Measurements from ENCODE around the gene PDE4B. TPM values are rescaled to one million over a fixed set of nuclear protein-coding genes. Genes with fewer than 3 reads are reported as not detected.

The PDE4B gene
- polyA plus RNA-seq, 1 donor (not counting 4 experiments of a cell fraction or from before 2014, with no cell fraction given) = 0.29 TPM

DNA sequence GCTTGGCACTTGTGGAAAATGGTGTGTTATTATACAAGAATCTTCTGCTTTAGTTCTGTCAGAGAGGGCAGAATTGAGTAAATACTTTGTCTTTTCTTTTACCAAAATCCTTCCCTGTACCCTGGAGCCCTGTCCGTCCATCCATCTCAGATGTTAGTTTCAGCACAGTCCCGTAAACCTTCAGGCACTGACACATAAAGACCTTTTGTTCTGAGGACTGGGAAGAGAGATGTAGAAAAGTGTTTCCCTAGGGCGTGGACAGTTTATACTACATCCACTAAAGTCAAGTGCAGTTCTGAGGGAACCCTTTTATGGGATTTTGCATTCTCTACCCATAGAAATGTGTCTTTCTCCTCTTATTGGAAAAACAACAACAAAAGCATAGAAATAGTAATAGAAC is 162.4 kb downstream of the PDE4B start:
- Histone ChIP-seq H4K20me1 (ENCODE audit: control insufficient read depth, extremely low read depth, insufficient read depth, low read length) (no peaks in the 10 kb centered on the region), H3K79me2 (ENCODE audit: control insufficient read depth, insufficient read depth, low read length) (no peaks in the 10 kb centered on the region), H3K27ac (ENCODE audit: control insufficient read depth, insufficient read depth, low read length) (no peak overlapping the region), H2AFZ (ENCODE audit: control insufficient read depth, low read length) (no peak overlapping the region), H3K9me1 (ENCODE audit: control insufficient read depth, extremely low read depth, insufficient read depth, low read length) (no peaks in the 10 kb centered on the region), H3K4me2 (ENCODE audit: control insufficient read depth, extremely low read depth, insufficient read depth, low read depth, low read length) (no peak overlapping the region), H3K9ac (ENCODE audit: control insufficient read depth, extremely low read depth, insufficient read depth, low read length) (no peak overlapping the region), H3K4me3 (ENCODE audit: control insufficient read depth in 2 of 3, extremely low read depth in 1 of 3, insufficient read depth in 2 of 3, low read depth in 1 of 3, low read length in 3 of 3) (no peak overlapping the region), H3K27me3 (ENCODE audit: control insufficient read depth, extremely low read depth, insufficient read depth, low read length) (no peaks in the 10 kb centered on the region), H3K4me1 (ENCODE audit: control insufficient read depth, extremely low read depth, insufficient read depth, low read length) (no peaks in the 10 kb centered on the region), H3K9me3 (ENCODE audit: control insufficient read depth, low read depth, low read length) (no peaks in the 10 kb centered on the region), H3K36me3 (ENCODE audit: control insufficient read depth in 2 of 2, extremely low read depth in 1 of 2, insufficient read depth in 2 of 2, low read length in 2 of 2) (no peaks in the 10 kb centered on the region)
- TF ChIP-seq, protein P1, sequence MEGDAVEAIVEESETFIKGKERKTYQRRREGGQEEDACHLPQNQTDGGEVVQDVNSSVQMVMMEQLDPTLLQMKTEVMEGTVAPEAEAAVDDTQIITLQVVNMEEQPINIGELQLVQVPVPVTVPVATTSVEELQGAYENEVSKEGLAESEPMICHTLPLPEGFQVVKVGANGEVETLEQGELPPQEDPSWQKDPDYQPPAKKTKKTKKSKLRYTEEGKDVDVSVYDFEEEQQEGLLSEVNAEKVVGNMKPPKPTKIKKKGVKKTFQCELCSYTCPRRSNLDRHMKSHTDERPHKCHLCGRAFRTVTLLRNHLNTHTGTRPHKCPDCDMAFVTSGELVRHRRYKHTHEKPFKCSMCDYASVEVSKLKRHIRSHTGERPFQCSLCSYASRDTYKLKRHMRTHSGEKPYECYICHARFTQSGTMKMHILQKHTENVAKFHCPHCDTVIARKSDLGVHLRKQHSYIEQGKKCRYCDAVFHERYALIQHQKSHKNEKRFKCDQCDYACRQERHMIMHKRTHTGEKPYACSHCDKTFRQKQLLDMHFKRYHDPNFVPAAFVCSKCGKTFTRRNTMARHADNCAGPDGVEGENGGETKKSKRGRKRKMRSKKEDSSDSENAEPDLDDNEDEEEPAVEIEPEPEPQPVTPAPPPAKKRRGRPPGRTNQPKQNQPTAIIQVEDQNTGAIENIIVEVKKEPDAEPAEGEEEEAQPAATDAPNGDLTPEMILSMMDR (optimal IDR thresholded peaks at IDR 0.05 in 1 of 3, IDR thresholded peaks at IDR 0.05 in 1 of 3, conservative IDR thresholded peaks at IDR 0.05 in 1 of 3; ENCODE audit: extremely low read depth in 1 of 3, insufficient read depth in 2 of 3, low read length in 3 of 3) = no peak
- TF ChIP-seq EZH2 (IDR thresholded peaks at IDR 0.05; ENCODE audit: low read length) = no peak
- DNase-seq (ENCODE audit: low read depth, low spot score) (no peak), FAIRE-seq (no peak)
- dilution Hi-C loops (cut with MboI; ENCODE audit: extremely low pct_ligation_motif_present, low sequenced_read_pairs) = no loop called here

DNA sequence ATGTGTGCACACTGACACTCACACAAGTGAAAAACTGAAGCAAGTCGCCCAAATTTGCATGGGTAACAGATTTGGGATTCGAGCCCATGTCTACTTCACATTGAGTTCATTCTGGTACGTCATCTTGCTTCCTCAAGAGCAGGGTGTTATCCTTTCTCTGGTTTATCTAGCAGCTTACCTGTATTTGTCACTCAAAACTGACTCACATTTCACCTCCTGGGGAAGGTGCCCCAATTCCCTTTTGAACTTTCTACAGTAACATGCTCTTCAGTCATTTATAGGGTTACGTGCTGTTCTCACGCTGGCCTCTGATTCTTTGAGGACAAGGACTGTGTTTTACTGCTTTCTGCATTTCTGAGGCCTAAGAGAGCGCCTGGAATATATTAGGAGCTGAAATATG is 162.8 kb downstream of the PDE4B start:
- Histone ChIP-seq H2AFZ (ENCODE audit: control insufficient read depth, low read length) (no peak overlapping the region), H3K4me3 (ENCODE audit: control insufficient read depth in 2 of 3, extremely low read depth in 1 of 3, insufficient read depth in 2 of 3, low read depth in 1 of 3, low read length in 3 of 3) (no peak overlapping the region), H4K20me1 (ENCODE audit: control insufficient read depth, extremely low read depth, insufficient read depth, low read length) (no peaks in the 10 kb centered on the region), H3K27ac (ENCODE audit: control insufficient read depth, insufficient read depth, low read length) (no peak overlapping the region), H3K9ac (ENCODE audit: control insufficient read depth, extremely low read depth, insufficient read depth, low read length) (no peak overlapping the region), H3K36me3 (ENCODE audit: control insufficient read depth in 2 of 2, extremely low read depth in 1 of 2, insufficient read depth in 2 of 2, low read length in 2 of 2) (no peaks in the 10 kb centered on the region), H3K79me2 (ENCODE audit: control insufficient read depth, insufficient read depth, low read length) (no peaks in the 10 kb centered on the region), H3K9me1 (ENCODE audit: control insufficient read depth, extremely low read depth, insufficient read depth, low read length) (no peaks in the 10 kb centered on the region), H3K4me1 (ENCODE audit: control insufficient read depth, extremely low read depth, insufficient read depth, low read length) (no peaks in the 10 kb centered on the region), H3K4me2 (ENCODE audit: control insufficient read depth, extremely low read depth, insufficient read depth, low read depth, low read length) (no peak overlapping the region), H3K9me3 (ENCODE audit: control insufficient read depth, low read depth, low read length) (no peaks in the 10 kb centered on the region), H3K27me3 (ENCODE audit: control insufficient read depth, extremely low read depth, insufficient read depth, low read length) (no peaks in the 10 kb centered on the region)
- FAIRE-seq = no peak
- dilution Hi-C loops (cut with MboI; ENCODE audit: extremely low pct_ligation_motif_present, low sequenced_read_pairs) = no loop called here
- TF ChIP-seq EZH2 (IDR thresholded peaks at IDR 0.05; ENCODE audit: low read length) = no peak
- DNase-seq (ENCODE audit: low read depth, low spot score) = no peak

Measured in keratinocyte (primary cell).